ENCODE data around the gene USP27X.

GRCh38 chrX:49844611-49845010, 34.7 kb upstream of the USP27X start:
- no peak for TF ChIP-seq CTCF (IDR thresholded peaks at IDR 0.05)
- no peak for TF ChIP-seq BCL3 (IDR thresholded peaks at IDR 0.05)
- no peak for TF ChIP-seq RAD21 (conservative IDR thresholded peaks at IDR 0.05 in 1 of 2, IDR thresholded peaks at IDR 0.05 in 1 of 2)
- no peak for TF ChIP-seq MYC (IDR thresholded peaks at IDR 0.05; ENCODE audit: borderline replicate concordance, low read length)
- no peak for TF ChIP-seq REST (IDR thresholded peaks at IDR 0.05)
- TF ChIP-seq NPAS2 (CRISPR knock-in tag; IDR thresholded peaks at IDR 0.05; ENCODE audit: borderline replicate concordance) = no peak
- no peak for TF ChIP-seq POLR2A (IDR thresholded peaks at IDR 0.05; ENCODE audit: low read length)

Measured in A549 (cell line).